ENCODE measurements around the gene TBC1D16.

GRCh38 chr17:80067393-80067986 is 31.8 kb upstream of the TBC1D16 start:
- no peak for TF ChIP-seq ATF3 (CRISPR knock-in tag; conservative IDR thresholded peaks at IDR 0.05)
- TF ChIP-seq, protein P1, sequence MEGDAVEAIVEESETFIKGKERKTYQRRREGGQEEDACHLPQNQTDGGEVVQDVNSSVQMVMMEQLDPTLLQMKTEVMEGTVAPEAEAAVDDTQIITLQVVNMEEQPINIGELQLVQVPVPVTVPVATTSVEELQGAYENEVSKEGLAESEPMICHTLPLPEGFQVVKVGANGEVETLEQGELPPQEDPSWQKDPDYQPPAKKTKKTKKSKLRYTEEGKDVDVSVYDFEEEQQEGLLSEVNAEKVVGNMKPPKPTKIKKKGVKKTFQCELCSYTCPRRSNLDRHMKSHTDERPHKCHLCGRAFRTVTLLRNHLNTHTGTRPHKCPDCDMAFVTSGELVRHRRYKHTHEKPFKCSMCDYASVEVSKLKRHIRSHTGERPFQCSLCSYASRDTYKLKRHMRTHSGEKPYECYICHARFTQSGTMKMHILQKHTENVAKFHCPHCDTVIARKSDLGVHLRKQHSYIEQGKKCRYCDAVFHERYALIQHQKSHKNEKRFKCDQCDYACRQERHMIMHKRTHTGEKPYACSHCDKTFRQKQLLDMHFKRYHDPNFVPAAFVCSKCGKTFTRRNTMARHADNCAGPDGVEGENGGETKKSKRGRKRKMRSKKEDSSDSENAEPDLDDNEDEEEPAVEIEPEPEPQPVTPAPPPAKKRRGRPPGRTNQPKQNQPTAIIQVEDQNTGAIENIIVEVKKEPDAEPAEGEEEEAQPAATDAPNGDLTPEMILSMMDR (IDR thresholded peaks at IDR 0.05): no peak
- TF ChIP-seq, protein P2, sequence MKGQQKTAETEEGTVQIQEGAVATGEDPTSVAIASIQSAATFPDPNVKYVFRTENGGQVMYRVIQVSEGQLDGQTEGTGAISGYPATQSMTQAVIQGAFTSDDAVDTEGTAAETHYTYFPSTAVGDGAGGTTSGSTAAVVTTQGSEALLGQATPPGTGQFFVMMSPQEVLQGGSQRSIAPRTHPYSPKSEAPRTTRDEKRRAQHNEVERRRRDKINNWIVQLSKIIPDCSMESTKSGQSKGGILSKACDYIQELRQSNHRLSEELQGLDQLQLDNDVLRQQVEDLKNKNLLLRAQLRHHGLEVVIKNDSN (CRISPR knock-in tag; IDR thresholded peaks at IDR 0.05): no peak
- TF ChIP-seq, protein P3, sequence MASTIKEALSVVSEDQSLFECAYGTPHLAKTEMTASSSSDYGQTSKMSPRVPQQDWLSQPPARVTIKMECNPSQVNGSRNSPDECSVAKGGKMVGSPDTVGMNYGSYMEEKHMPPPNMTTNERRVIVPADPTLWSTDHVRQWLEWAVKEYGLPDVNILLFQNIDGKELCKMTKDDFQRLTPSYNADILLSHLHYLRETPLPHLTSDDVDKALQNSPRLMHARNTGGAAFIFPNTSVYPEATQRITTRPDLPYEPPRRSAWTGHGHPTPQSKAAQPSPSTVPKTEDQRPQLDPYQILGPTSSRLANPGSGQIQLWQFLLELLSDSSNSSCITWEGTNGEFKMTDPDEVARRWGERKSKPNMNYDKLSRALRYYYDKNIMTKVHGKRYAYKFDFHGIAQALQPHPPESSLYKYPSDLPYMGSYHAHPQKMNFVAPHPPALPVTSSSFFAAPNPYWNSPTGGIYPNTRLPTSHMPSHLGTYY (CRISPR knock-in tag; IDR thresholded peaks at IDR 0.05): no peak
- TF ChIP-seq, protein P4, sequence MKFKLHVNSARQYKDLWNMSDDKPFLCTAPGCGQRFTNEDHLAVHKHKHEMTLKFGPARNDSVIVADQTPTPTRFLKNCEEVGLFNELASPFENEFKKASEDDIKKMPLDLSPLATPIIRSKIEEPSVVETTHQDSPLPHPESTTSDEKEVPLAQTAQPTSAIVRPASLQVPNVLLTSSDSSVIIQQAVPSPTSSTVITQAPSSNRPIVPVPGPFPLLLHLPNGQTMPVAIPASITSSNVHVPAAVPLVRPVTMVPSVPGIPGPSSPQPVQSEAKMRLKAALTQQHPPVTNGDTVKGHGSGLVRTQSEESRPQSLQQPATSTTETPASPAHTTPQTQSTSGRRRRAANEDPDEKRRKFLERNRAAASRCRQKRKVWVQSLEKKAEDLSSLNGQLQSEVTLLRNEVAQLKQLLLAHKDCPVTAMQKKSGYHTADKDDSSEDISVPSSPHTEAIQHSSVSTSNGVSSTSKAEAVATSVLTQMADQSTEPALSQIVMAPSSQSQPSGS (CRISPR knock-in tag; IDR thresholded peaks at IDR 0.05; ENCODE audit: borderline replicate concordance, low read depth): no peak
